Stimulated activated CD8-positive, alpha-beta memory T cell treated with anti-CD3 and anti-CD28 coated beads, Interleukin-7, amount 100 ng/mL, for 1 hour (primary cell): ENCODE results near the gene NCCRP1.
"Not testable (repeated sequence)": the region's sequence is repeated elsewhere in the genome, so short reads cannot be mapped to it uniquely, and the experiment has no call there.

Experiments
- DNase-seq, 2 donors: peaks; one replicate each; pipeline ENCODE4 v3.0.0-alpha.2; 2020; ENCODE audit warnings: low read depth in 2 of 2

The NCCRP1 gene

DNA sequence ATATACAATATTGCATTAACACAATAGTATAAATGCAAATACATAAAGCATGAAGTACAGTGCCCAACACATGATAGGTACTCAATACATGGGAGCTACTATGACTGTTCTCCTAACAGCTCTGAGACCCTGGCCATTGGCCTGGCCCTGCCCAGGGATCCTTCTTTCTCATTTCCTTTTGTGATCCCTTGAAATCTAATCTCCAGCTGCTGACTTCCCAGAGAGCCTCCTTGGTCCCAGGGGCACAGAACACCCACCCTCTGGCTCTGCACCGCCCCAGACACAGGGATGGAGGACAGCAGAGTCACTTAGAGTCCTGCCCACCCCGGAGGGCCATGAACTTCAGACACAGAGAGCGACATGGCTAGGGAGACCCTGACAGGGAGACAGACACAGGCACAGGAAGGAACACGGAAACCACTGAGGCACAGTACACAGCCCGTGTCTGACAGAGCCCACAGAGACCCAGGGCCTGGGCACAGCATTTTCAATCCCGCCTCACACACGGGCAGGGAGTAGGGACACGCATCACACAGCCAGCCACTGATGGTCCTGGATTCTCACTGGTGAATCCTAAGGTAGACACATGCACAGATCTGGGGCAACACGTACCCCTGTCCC lies 11.5 kb downstream of the NCCRP1 start:
- DNase-seq: no peak

DNA sequence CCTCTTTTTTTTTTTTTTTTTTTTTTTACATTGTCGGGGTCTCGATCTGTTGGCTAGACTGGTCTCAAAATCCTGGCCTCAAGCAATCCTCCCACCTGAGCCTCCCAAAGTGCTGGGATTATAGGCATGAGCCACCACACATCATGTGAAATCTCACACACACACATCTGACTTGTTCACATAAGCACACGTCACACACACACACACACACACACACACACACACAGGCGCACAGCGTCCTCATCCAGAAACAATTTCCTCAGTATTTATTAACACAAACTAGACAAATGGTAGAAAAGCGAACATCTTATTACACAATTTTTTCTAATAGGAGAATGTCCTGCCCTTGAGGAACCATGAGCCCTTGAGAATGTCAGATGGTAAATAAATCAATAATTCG lies 12.4 kb downstream of the NCCRP1 start:
- no peak for DNase-seq

- DNase-seq: no peak
Observed at GRCh38 chr19:39211731-39212374, 15.1 kb downstream of the NCCRP1 start.

DNA sequence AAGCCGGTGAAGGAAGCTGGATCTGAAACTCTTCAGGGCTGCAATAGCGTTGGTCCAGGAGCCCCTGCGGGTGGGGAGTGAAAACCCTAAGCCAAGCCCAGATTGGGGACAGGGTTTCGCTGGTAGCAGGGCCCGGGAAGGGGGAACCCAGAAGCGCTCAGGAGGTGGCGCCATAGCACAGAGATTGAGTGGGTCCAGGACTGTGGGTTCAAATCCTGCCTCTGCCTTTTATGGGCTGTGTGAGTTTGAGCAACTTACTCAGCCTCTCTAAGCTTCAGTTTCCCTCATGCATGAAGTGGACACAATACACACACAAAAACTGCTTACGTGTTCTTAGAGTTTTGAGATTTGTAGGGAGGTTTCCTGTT lies 15.6 kb downstream of the NCCRP1 start:
- peak; percentile 14 to 37 for DNase-seq

DNA sequence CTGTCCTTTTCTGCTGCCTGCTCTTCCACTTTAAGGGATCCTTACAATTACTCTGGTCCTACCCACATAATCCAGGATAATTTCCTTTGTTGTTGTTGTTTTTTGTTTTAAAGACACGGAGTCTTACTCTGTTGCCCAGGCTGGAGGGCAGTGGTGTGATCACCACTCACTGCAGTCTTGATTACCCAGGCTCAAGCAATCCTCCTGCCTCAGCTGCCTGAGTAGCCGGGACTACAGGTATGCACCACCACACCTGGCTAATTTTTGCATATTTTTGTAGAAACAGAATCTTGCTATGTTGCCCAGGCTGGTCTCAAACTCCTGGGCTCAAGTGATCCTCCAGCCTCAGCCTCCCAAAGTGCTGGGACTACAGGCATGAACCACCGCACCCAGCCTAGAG lies 18.6 kb downstream of the NCCRP1 start:
- not testable (repeated sequence) for DNase-seq

- no peak for DNase-seq
Observed at GRCh38 chr19:39217094-39217493, 20.3 kb downstream of the NCCRP1 start.

- DNase-seq: no peak
Observed at GRCh38 chr19:39218230-39219007, 21.7 kb downstream of the NCCRP1 start.

- not testable (repeated sequence) for DNase-seq
Observed at GRCh38 chr19:39219108-39219507, 22.3 kb downstream of the NCCRP1 start.

DNA sequence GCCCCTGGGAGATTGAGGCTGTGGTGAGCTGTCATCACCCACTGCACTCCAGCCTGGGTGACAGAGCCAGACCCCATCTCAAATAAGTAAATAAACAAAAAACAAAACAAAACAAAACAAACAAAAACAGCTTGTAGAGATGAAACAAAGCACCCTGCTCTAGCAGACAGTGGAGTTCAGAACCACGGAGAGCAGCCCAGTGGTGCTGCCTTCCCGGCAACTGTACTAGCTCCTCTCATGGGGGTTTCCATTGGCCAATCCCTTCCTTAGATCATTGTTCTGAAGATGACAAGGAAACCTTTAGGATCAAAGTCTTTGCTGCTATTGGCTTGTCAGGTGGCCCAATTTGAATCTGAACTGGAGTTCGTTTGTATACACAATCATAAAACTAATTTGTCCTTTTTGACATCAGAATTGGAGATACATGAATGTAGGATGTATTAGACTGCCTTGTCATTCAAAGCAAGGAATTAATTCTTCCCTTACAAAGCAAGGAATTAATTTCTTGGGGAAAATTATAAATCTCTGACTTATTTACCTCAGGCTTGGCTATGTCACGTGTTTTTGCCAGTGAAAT lies 27.0 kb downstream of the NCCRP1 start:
- DNase-seq: no peak

- no peak for DNase-seq
Observed at GRCh38 chr19:39224910-39225309, 28.1 kb downstream of the NCCRP1 start.

DNA sequence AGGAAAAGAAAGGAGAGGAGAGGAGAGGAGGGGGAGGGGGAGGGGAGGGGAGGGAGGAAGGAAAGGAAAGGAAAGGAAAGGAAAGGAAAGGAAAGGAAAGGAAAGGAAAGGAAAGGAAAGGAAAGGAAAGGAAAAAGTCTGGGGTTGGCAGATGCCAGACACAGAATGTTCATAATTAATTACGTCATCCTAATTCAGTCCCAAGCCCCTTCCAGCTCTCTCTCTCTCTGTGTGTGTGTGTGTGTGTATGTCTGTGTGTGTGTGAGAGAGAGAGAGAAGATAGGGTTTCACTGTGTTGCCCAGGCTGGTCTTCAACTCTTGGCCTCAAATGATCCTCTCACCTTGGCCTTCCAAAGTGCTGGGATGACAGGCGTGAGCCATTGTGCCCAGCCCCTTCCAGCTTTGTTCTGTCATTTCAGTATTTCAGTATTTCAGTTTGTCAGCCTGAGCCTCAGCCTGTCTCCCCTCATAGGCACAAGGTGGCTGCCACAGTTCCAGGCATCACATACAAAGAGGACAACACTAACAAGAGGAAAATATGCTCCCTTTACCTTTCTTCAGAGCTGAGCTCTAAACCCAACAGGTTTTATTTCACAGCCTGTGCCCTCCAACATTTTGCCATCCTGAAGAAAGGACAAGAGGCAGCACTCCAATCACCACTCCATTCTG lies 33.5 kb downstream of the NCCRP1 start:
- DNase-seq: no peak

- DNase-seq: no peak
Observed at GRCh38 chr19:39232708-39233107, 35.9 kb downstream of the NCCRP1 start.

GRCh38 chr19:39236527-39236926 lies 39.8 kb downstream of the NCCRP1 start:
- DNase-seq: no peak

DNA sequence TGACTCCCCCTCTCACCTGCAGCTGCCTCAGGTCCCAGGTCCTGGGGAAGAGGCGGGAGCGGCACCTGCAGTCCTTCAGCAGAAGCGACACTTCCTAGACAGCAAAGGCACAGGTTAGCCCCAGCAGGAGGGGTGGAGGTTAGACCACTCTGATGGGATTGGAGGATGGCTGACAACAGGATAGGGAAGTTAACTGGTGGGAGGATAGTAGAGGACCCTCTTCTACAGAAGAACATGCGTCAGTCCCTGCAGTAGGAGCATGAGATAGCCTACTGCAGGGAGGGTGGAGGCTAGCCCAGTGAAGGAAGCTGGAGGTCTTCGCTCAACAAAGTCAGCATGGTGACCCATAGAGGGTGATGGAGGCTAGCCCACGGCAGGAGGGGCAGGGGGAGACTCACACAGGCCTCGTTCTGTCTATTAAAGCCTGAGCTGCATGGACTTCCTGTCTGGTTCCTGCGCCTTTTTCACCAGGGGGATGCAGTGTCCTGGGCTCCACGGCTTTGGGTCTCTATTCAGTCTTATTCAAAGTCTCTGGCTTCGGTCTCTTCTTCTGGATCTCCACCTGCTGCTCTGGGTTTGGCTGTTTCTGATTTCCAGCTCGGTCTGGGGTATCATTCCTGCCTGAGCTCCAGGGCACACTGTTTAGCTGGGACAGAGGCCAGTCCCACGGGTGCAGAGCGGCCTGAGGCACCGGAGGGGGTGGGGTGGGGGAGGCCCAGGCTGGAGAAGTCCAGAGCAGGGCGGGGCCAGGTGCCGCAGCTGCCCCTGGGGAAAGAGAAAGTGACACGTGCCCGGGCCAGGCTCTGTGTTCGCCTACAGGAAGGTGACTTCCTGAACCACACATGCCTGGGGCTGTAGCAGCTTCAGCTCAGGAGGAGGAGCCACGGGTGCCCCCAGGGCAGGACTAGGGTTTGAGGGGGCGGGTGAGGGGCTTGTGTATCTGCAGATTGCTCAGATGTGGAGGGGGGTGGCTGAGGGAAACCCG lies 40.7 kb downstream of the NCCRP1 start:
- no peak for DNase-seq

DNA sequence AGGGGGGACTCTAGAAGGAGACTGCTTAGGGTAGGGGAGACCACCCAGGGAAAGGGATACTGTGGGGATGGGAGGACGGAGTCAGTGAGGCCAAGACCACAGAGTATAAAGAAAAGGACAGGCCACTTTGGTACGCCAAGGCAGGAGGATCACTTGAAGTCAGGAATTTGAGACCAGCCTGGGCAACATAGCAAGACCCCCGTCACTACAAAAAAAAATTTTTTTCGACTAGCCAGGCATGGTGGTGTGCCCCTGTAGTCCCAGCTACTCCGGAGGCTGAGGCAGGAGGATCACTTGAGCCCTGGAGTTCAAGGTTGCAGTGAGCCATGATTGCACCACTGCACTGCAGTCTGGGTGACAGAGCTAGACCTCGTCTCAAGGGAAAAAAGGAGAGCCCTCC lies 41.4 kb downstream of the NCCRP1 start:
- no peak for DNase-seq

GRCh38 chr19:39238944-39239343 lies 42.2 kb downstream of the NCCRP1 start:
- DNase-seq: no peak

DNA sequence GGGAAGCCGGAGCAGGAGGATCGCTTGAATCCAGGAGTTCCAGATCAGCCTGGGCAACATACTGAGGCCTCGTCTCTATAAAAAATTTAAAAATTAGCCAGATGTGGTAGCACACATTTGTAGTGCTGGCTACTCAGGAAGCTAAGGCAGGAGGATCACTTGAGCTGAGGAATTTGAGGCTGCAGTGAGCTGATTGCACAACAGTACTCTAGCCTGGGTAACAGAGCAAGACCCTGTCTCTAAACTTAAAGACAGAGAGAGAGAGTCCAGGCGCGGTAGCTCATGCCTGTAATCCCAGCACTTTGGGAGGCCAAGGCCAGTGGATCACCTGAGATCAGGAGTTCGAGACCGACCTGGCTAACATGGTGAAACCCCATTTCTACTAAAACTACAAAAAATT lies 43.7 kb downstream of the NCCRP1 start:
- no peak for DNase-seq

GRCh38 chr19:39243741-39244140 lies 47.0 kb downstream of the NCCRP1 start:
- not testable (repeated sequence) for DNase-seq

DNA sequence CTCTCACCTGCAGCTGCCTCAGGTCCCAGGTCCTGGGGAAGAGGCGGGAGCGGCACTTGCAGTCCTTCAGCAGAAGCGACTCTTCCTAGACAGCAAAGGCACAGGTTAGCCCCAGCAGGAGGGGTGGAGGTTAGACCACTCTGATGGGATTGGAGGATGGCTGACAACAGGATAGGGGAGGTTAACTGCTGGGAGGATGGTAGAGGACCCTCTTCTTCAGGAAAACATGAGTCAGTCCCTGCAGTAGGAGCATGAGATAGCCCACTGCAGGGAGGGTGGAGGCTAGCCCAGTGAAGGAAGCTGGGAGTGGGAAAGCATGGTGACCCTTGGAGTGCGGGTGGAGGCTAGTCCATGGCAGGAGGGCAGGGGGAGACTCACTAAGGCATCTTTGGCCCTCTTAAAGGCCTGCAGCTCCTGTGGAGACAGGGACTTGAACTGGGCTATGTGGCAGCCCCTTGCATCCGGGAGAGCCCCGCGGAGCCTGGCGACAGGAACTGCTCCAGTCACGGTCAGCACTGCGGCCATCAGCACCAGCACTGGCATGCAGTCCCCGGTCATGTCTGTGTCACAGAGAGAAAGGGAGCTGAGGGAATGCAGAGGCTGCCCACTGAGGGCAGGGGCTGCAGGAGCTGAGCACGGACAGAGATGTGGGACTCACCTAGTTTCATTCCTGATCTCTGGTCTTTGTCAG lies 47.8 kb downstream of the NCCRP1 start, which contains the start of gene IFNL3:
TSS of gene IFNL3 (minus strand) at position 597 of the 691 bp plus-strand sequence. CDS start at position 558, 39 bp downstream.
- DNase-seq: not testable (repeated sequence)

DNA sequence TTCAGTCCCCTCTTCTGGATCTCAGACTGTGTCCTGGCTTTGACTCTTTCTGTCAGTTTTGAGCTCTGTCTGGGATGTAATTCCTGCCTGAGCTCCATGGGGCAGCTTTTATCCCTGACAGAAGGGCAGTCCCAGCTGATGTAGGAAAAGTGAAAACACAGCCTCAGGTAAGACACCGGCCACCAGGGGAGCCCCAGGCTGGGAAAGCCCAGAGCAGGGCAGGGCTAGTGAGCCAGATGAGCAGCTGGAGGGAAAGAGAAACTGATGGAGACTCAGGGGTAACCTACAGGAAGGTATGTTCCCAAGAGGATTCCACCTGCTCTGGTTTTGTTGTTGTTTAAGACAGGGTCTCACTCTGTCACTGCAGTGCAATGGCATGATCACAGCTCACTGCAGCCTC lies 48.4 kb downstream of the NCCRP1 start:
- DNase-seq: not testable (repeated sequence)
